ENCODE measurements around the gene COPS2. TPM values are rescaled to one million over a fixed set of nuclear protein-coding genes. Genes with fewer than 3 reads are reported as not detected.
A peak's percentile ranks its signal among the peaks of the same experiment; 100 is the strongest.
"Not testable (repeated sequence)": the region's sequence is repeated elsewhere in the genome, so short reads cannot be mapped to it uniquely, and the experiment has no call there.

Gene COPS2
- total RNA-seq, 5 donors from 2014 or later (not counting 1 experiment from before 2014, with no cell fraction given) = 41.3 to 104 (median 45.6) TPM

DNA sequence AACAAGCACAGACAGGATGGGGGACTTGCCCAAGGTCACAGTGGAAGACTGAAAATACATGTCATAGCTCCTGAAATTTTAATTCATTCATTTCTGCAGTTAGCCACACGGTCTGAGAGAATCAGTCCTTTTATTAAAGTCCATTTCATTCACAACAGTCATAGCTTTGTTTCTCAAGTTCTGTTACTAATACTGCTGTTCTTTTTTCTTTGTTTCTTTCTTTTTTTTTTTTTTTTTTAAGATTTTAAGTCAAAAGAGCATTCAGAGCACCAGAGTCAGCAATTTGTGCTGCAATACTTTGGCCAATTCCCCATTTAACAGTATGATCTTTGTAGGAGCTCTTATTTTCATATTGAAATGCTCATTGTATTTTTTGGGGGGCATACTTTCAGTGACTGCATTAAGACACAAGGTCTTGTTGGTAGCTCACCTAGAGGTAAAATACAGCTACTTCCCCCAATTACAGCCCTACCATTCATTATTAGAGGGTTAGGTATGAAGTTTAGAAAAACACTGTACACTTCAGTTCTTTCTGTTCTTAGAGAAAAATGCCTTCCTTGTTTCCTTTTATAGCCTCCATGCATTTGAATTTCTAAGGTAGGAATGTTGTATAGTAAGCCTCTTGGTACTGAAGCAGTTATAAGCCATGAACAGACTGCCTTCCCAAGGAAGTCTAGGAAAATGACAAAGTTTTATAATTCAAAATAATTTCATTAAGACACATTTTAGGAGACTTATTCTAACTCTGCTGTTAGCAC, 24.2 kb upstream of the COPS2 start:
- H3K4me1 ChIP-seq (ENCODE audit: control insufficient read depth in 1 of 2, extremely low read depth in 1 of 2, insufficient read depth in 2 of 2, low read length in 2 of 2) = no peaks in the 10 kb centered on the region
- H3K9me3 Mint-ChIP-seq = peaks cover 0 to 4% (median 3%) of the 10 kb centered on the region in 3 donors
- no peaks in the 10 kb centered on the region for H3K27me3 ChIP-seq (replicated peaks in 1 of 2; ENCODE audit: control insufficient read depth in 2 of 2, extremely low read depth in 1 of 2, insufficient read depth in 2 of 2, low read length in 1 of 2)
- no CpG with 5 or more reads among the region's 1 CpG for WGBS (ENCODE audit: insufficient coverage)
- no peaks in the 10 kb centered on the region for H3K9me3 ChIP-seq
- no peak overlapping the region for H3K27ac Mint-ChIP-seq
- H3K4me3 ChIP-seq (ENCODE audit: control insufficient read depth in 1 of 2, extremely low read depth in 1 of 2, low read length in 1 of 2) = no peak overlapping the region
- DNase-seq (no peak), ATAC-seq (replicated peaks in 1 of 4) (no peak)
- ChIA-PET POLR2A (interaction anchor here in 1 of 2 donors (0.6 kb wide), 1 partner anchor 1481 kb away, joined by 4 read pairs; no protein-coding TSS in a partner anchor), CTCF (interaction anchor here in 1 of 2 donors (0.8 kb wide), 1 partner anchor 55 kb away, joined by 3 read pairs; no protein-coding TSS in a partner anchor)
- no peaks in the 10 kb centered on the region for H3K27me3 Mint-ChIP-seq
- peaks cover 16% of the 10 kb centered on the region for H3K36me3 Mint-ChIP-seq
- H3K36me3 ChIP-seq (ENCODE audit: control insufficient read depth in 2 of 2, extremely low read depth in 1 of 2, insufficient read depth in 1 of 2, low read length in 1 of 2) = no peaks in the 10 kb centered on the region
- no peak overlapping the region for H3K27ac ChIP-seq (ENCODE audit: low read length)
- no peak overlapping the region for H3K4me3 Mint-ChIP-seq
- peaks cover 26 to 33% (median 29%) of the 10 kb centered on the region in 3 donors for H3K4me1 Mint-ChIP-seq

DNA sequence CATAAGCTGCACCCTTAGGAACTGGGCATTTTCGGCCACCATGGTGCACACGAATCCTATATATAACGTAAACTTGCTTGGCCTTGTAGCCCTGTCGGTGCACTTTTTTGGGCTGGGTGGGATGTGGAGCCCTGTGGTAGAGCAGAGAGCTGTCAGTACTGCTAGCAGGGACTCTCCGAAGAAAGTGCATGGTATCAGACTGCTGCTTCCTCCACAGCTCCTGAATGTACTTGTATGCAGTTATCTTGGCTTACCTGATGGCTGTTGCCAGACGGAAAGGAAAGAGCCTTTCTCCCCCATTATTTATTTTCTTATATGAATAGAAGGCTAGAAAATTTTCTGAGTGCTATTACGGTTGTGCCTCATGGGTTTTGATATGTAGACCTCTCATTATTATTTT, 23.1 kb upstream of the COPS2 start:
- DNase-seq = no peak
- no peaks in the 10 kb centered on the region for H3K27me3 Mint-ChIP-seq
- H3K27ac ChIP-seq (ENCODE audit: low read length) = no peak overlapping the region

DNA sequence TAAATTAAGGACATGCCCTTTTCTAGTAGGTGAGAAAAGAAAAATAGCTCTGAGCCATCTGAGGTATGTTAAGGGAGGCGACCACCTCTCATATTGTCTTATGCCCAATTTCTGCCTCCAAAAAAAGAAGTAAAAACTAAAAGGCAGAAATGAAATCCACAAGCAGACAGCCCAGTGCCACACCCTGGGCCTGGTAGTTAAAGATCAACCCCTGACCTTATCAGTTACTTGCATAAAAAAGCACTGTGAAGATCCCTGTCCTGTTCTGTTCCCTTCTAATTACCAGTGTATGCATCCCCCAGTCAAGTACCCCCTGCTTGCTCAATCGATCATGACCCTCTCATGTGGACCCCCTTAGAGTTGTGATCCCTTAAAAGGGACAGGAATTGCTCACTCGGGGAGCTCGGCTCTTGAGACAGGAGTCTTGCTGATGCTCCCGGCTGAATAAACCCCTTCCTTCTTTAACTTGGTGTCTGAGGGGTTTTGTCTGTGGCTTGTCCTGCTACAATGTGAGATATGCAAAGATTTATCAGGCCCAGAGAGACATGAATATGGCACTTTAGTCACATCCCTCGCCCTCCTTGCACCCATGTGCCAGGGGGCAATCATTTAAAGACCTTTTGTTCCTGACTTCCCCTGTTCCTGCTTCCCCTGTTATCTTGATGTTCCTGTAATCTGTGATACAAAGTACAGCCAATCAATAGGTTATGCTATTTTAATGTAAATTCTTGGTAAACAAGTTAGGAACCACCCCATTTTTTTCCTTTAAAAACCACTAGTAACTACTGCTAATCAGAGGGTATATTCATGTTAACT, 20.4 kb upstream of the COPS2 start:
- H3K36me3 ChIP-seq (ENCODE audit: control insufficient read depth in 2 of 2, extremely low read depth in 1 of 2, insufficient read depth in 1 of 2, low read length in 1 of 2); POLR2A ChIA-PET; H3K9me3 ChIP-seq; H3K27ac Mint-ChIP-seq; ATAC-seq (replicated peaks in 1 of 4); H3K4me3 Mint-ChIP-seq; H3K27me3 Mint-ChIP-seq; H3K27ac ChIP-seq (ENCODE audit: low read length); DNase-seq; H3K9me3 Mint-ChIP-seq; CTCF ChIA-PET; H3K27me3 ChIP-seq (replicated peaks in 1 of 2; ENCODE audit: control insufficient read depth in 2 of 2, extremely low read depth in 1 of 2, insufficient read depth in 2 of 2, low read length in 1 of 2); H3K4me3 ChIP-seq (ENCODE audit: control insufficient read depth in 1 of 2, extremely low read depth in 1 of 2, low read length in 1 of 2); H3K36me3 Mint-ChIP-seq: not testable (repeated sequence)
- no CpG with 5 or more reads among the region's 6 CpGs for WGBS (ENCODE audit: insufficient coverage)
- H3K4me1 Mint-ChIP-seq = peaks cover 29 to 41% (median 37%) of the 10 kb centered on the region in 3 donors
- H3K4me1 ChIP-seq (ENCODE audit: control insufficient read depth in 1 of 2, extremely low read depth in 1 of 2, insufficient read depth in 2 of 2, low read length in 2 of 2) = peaks cover 9 to 10% of the 10 kb centered on the region in 2 experiments

More for the DNA sequence above, 23.1 kb upstream of the COPS2 start:
- Histone ChIP-seq H3K27me3 (replicated peaks in 1 of 2; ENCODE audit: control insufficient read depth in 2 of 2, extremely low read depth in 1 of 2, insufficient read depth in 2 of 2, low read length in 1 of 2) (no peaks in the 10 kb centered on the region), H3K36me3 (ENCODE audit: control insufficient read depth in 2 of 2, extremely low read depth in 1 of 2, insufficient read depth in 1 of 2, low read length in 1 of 2) (no peaks in the 10 kb centered on the region), H3K4me3 (ENCODE audit: control insufficient read depth in 1 of 2, extremely low read depth in 1 of 2, low read length in 1 of 2) (no peak overlapping the region), H3K9me3 (no peaks in the 10 kb centered on the region), H3K4me1 (ENCODE audit: control insufficient read depth in 1 of 2, extremely low read depth in 1 of 2, insufficient read depth in 2 of 2, low read length in 2 of 2) (no peaks in the 10 kb centered on the region)
- WGBS (ENCODE audit: insufficient coverage) = 100% methylated on average over 2 of the region's 7 CpGs
- H3K36me3 Mint-ChIP-seq = peaks cover 8% of the 10 kb centered on the region
- CTCF ChIA-PET = interaction anchor here (0.6 to 0.8 kb wide), 2 partner anchors 33 to 56 kb away, joined by 3 read pairs; no protein-coding TSS in a partner anchor
- peaks cover 22 to 25% (median 23%) of the 10 kb centered on the region in 3 donors for H3K4me1 Mint-ChIP-seq
- H3K4me3 Mint-ChIP-seq = no peak overlapping the region
- no peak overlapping the region for H3K27ac Mint-ChIP-seq
- no peak for ATAC-seq (replicated peaks in 1 of 4)
- H3K9me3 Mint-ChIP-seq = peaks cover 0 to 4% (median 0%) of the 10 kb centered on the region in 3 donors
- POLR2A ChIA-PET = no interaction called here

DNA sequence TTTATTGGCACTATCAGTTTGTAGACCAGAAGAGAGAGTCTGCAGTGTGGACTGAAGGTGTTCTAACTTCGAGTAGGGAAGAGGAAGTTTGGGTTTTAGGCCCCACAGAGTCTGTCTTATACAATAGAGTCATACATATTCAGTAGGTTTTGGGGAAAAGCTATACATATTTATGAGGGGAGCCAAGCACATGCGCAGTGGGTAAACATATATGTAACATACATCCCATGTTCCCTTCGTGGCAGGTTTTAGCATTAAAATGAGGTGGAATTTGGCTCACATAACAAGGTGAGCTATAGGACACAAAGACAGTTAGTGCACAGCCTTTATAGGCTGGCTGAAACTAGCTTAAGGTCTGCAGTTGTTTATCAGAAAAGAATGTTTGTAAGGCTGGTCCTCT, 19.5 kb upstream of the COPS2 start:
- Mint-ChIP-seq H3K4me1 (peaks cover 29 to 47% (median 46%) of the 10 kb centered on the region in 3 donors), H3K27ac (no peak overlapping the region), H3K4me3 (no peak overlapping the region), H3K9me3 (no peaks in the 10 kb centered on the region), H3K27me3 (no peaks in the 10 kb centered on the region), H3K36me3 (peaks cover 4% of the 10 kb centered on the region)
- Histone ChIP-seq H3K27ac (ENCODE audit: low read length) (no peak overlapping the region), H3K4me1 (ENCODE audit: control insufficient read depth in 1 of 2, extremely low read depth in 1 of 2, insufficient read depth in 2 of 2, low read length in 2 of 2) (peaks cover 11 to 12% of the 10 kb centered on the region in 2 experiments), H3K36me3 (ENCODE audit: control insufficient read depth in 2 of 2, extremely low read depth in 1 of 2, insufficient read depth in 1 of 2, low read length in 1 of 2) (no peaks in the 10 kb centered on the region), H3K4me3 (ENCODE audit: control insufficient read depth in 1 of 2, extremely low read depth in 1 of 2, low read length in 1 of 2) (no peak overlapping the region), H3K9me3 (no peaks in the 10 kb centered on the region), H3K27me3 (replicated peaks in 1 of 2; ENCODE audit: control insufficient read depth in 2 of 2, extremely low read depth in 1 of 2, insufficient read depth in 2 of 2, low read length in 1 of 2) (no peaks in the 10 kb centered on the region)
- POLR2A ChIA-PET = interaction anchor here in 1 of 2 donors (0.5 kb wide), 1 partner anchor 114 kb away, joined by 4 read pairs; no protein-coding TSS in a partner anchor
- ATAC-seq (replicated peaks in 1 of 4) = no peak
- WGBS (ENCODE audit: insufficient coverage) = no CpG with 5 or more reads among the region's 3 CpGs
- DNase-seq = no peak
- CTCF ChIA-PET = interaction anchor here in 1 of 2 donors (0.6 kb wide), 1 partner anchor 296 kb away, joined by 3 read pairs; no protein-coding TSS in a partner anchor

DNA sequence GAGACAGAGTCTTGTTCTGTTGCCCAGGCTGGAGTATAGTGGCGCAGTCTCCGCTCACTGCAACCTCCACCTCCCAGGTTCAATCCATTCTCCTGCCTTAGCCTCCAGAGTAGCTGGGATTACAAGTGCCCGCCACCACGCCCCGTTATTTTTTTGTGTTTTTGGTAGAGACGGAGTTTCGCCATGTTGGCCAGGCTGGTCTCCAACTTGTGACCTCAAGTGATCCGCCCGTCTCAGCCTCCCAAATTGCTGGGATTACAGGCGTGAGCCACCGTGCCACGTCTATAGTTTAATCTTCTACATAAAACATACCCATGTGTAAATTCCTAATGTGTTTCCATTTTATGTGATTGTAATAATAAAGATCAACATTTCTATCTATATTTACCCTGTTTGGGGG, 16.4 kb upstream of the COPS2 start:
- ChIA-PET CTCF (interaction anchor here (0.6 to 1.3 kb wide), 3 partner anchors 449 to 840 kb away, joined by 3 read pairs; partner anchors contain the start of genes DTWD1 (in 1 of the 2), DUT (in 1 of the 2) and FAM227B (in 1 of the 2)), POLR2A (no interaction called here)
- Mint-ChIP-seq H3K9me3 (no peaks in the 10 kb centered on the region), H3K36me3 (peaks cover 4% of the 10 kb centered on the region), H3K27me3 (no peaks in the 10 kb centered on the region), H3K4me1 (peaks cover 31 to 56% (median 55%) of the 10 kb centered on the region in 3 donors), H3K27ac (no peak overlapping the region), H3K4me3 (peak overlapping the region; percentile 41 to 98 (median 91))
- WGBS (ENCODE audit: insufficient coverage) = no CpG with 5 or more reads among the region's 12 CpGs
- Histone ChIP-seq H3K27me3 (replicated peaks in 1 of 2; ENCODE audit: control insufficient read depth in 2 of 2, extremely low read depth in 1 of 2, insufficient read depth in 2 of 2, low read length in 1 of 2) (no peaks in the 10 kb centered on the region), H3K36me3 (ENCODE audit: control insufficient read depth in 2 of 2, extremely low read depth in 1 of 2, insufficient read depth in 1 of 2, low read length in 1 of 2) (no peaks in the 10 kb centered on the region), H3K4me1 (ENCODE audit: control insufficient read depth in 1 of 2, extremely low read depth in 1 of 2, insufficient read depth in 2 of 2, low read length in 2 of 2) (peaks cover 12 to 14% of the 10 kb centered on the region in 2 experiments), H3K9me3 (no peaks in the 10 kb centered on the region), H3K4me3 (ENCODE audit: control insufficient read depth in 1 of 2, extremely low read depth in 1 of 2, low read length in 1 of 2) (no peak overlapping the region), H3K27ac (ENCODE audit: low read length) (no peak overlapping the region)
- no peak for ATAC-seq (replicated peaks in 1 of 4)
- DNase-seq = no peak

All from T-cell (primary cell).